Medulla oblongata (tissue), 1 donor: ENCODE measurements around the gene SRR.
A peak's percentile ranks its signal among the peaks of the same experiment; 100 is the strongest.
"Not testable (repeated sequence)": the region's sequence is repeated elsewhere in the genome, so short reads cannot be mapped to it uniquely, and the experiment has no call there.

Experiments
- DNase-seq: peaks from one replicate; pipeline ENCODE4 v3.0.0-alpha.2; 2015; ENCODE audit errors: extremely low spot score

SRR gene, protein sequence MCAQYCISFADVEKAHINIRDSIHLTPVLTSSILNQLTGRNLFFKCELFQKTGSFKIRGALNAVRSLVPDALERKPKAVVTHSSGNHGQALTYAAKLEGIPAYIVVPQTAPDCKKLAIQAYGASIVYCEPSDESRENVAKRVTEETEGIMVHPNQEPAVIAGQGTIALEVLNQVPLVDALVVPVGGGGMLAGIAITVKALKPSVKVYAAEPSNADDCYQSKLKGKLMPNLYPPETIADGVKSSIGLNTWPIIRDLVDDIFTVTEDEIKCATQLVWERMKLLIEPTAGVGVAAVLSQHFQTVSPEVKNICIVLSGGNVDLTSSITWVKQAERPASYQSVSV

DNA sequence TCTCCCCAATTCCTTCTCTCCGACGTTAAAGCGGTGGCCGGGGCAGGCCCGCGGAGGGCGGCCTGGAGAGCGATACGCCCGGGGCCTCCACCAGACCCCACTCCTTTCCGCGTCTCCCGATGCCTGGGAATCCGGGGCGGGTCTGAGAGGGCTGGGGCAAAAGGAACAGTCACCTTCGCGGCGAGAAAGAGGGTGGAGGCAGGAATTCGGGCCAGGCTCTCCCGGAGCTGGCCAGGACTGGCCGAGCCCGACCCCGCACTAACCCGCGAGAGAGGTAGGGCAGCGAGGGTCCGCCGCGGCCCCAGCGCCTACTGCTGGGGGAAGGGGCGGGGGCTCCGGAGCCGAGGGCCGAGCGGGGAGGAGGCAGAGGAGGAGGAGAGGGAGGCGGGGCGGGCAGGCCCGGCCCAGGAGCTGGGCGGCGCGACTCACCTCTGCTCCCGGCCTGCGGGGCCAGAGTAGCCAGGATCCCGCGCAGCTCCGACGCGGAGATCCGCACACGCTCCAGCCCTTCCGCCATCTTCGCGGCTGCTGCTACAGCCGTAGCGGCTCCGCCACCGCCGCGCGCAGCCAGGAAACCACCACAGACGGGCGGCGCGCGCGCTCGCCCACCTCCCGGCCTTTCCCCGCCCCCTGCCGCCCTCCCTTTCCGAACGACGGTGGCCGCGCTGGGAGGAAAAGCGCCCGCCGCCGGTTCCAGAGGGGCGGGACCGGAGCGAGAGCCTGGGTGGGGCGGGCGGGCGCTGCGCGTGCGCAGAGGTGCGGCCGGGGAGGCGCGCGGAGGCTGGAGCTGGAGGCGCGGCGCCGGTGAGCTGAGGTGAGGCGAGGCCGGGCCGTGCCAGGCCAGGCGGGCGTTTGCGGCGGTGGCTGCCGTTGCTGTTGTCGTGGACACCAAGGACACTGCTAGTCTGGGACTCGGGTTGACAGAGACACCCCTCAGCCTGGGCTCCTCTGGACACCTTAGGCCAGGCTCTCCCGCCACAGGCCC lies at the start of gene SRR, which contains the start of gene SMG6:
TSS of gene SRR (plus strand) at position 747 of the 985 bp plus-strand sequence. CDS start 11,611 bp downstream, outside the sequence.
TSS of gene SMG6 (minus strand) at position 582 of the 985 bp plus-strand sequence. CDS start at position 517, 65 bp downstream.
- DNase-seq = peak; percentile 92

DNA sequence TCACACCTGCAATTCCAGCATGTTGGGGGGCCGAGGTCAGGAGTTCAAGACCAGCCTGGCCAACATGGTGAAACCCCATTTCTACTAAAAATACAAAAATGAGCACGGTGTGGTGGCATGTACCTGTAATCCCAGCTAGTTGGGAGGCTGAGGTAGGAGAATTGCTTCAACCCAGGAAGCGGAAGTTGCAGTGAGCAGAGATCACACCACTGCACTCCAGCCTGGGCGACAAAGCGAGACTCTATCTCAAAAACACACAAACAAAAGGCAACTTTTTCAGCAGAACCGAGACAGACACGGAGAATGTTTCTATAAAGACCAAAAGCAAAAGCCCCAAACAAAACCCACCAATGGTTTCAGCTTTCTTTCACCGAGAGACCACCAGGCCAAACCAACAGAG lies 44.9 kb upstream of the SRR start:
- DNase-seq = not testable (repeated sequence)

DNA sequence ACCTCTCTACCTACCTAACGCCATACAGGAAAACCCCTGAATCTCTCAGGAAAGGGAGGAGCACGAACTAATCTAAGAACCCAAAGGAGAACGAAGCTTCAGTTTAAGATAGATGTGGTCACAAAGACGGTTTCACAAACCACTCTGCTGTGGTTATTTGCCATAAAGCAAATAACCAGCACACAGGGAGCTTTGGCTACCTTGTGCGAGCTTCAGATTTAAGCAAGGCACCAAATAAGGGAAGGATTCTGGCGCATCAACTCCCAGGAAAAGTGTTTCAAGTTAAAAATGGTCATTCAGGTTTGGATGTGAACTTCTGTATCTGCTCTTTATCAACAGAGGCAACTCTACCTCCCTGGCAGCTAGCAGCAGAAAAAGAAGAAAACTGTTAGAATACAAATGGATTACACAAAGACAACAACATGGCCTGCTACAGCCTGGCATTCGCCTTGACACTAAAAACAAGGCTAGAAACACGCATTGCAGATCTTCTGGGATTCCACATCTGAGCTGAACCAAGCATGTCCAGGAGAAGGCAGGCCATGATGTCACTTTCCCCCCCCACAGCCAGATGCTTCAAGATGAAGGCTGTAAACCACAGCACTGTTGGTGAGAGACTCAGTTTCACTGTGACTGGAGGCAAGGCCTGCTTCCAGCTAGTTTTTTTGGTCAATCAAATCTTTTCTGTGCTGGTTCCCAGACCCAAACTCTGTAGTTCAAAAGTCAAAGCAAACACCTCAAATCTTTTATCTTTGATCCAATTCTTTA lies 43.8 kb upstream of the SRR start:
- no peak for DNase-seq

DNA sequence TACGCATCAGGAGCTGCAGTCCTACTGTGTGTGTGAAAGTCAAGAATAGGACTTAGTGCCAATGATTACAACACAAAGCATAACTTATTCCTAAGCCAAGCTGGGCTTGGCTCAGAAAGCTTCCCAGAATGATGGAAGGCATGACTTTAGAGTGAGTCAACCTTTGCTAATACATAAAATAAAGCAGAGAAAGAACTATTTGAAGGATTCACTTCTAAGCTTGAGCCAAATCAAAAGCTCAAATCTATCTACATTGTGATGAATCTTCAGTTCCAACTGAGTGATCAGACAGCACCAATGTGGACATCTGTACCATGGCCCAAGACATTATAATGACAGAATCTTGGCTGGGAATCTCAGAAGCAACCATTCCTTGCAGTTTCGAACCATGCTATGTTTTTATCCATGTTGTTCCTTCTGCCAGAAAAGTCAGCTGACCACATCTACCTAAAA lies 41.6 kb upstream of the SRR start:
- DNase-seq = no peak

DNA sequence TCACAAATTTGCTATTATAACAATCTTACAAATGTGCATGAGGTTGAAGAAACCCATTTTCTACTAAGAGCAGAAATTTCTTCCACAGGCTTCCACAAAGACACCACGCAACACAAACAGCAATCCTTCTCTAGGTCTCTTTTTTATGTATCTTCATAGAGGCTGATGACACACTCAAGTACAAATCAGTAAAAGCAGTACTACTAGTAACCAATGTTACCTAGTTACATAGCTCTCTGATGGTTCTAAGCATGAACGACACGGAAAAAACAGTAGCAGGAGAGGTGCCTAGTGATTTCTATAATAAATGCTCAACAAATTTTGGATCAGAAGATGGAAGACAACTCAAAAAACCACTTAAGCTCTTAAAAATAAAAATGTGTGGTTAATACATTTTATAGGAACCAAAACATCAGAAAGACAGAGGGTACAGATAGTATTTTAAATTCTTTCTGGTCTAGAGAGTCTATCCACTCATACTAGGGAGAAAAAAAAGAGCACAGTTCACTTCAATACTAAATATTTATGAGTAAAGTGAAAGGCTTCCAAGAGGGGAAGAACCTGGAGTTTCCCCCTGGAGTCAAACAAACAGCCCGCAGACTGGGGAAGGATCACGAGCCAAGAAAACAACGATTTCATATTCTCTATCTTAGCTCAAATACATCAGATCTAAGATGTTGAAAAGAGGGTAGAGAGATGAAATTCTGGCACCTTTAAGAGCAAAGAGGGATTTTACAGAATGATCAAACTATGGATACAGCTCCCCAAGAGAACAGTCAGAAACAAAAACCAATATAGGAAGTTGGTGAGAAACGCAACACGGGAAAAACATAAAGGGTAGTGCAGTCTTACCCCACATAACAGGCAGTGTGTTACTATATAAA lies 40.3 kb upstream of the SRR start:
- DNase-seq = no peak

DNA sequence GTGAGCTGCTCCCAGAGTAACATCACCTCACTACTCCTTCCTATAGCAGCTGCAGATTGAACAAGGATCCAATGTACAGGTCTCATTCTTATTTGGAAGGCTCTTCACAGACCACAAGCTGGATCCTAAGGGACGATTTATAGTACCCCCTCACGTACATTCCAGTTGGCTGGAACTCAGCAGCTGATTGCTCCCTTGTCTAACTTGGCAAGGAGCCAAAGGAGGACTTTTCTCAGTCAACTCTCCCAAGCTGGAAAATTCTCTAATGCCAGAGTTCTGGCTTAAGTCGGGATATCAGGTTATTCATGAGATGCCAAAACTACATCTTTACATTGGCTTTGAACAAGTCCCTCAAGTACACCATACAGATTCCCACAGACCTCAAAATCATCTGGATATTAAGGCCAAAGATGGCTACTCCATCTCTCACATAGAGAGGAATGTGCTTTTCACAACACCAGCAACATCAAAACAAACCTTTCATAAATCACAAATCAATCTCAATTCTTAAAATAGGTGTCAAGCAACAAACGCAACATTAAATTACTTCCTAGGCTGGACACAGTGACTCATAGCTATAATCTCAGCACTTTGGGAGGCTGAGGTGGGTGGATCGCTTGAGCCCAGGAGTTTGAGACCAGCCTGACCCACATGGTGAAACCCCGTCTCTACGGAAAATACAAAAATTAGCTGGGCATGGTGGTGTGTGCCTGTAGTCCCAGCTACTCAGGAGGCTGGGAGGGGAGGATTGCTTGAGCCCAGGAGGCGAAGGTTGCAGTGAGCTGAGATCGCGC lies 39.5 kb upstream of the SRR start:
- no peak for DNase-seq

DNA sequence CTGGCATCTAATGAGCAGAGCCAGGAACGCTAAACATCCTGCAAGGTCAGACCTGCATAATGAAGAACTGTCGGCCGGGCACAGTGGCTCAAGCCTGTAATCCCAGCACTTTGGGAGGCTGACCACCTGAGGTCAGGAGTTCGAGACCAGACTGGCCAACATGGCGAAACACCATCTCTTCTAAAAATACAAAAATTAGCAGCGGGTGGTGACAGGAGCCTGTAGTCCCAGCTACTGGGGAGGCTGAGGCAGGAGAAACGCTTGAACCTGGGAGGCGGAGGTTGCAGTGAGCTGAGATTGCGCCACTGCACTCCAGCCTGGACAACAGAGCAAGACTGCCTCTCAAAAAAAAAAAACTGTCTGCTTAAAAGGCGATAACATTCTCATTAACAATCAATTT lies 38.6 kb upstream of the SRR start:
- not testable (repeated sequence) for DNase-seq

DNA sequence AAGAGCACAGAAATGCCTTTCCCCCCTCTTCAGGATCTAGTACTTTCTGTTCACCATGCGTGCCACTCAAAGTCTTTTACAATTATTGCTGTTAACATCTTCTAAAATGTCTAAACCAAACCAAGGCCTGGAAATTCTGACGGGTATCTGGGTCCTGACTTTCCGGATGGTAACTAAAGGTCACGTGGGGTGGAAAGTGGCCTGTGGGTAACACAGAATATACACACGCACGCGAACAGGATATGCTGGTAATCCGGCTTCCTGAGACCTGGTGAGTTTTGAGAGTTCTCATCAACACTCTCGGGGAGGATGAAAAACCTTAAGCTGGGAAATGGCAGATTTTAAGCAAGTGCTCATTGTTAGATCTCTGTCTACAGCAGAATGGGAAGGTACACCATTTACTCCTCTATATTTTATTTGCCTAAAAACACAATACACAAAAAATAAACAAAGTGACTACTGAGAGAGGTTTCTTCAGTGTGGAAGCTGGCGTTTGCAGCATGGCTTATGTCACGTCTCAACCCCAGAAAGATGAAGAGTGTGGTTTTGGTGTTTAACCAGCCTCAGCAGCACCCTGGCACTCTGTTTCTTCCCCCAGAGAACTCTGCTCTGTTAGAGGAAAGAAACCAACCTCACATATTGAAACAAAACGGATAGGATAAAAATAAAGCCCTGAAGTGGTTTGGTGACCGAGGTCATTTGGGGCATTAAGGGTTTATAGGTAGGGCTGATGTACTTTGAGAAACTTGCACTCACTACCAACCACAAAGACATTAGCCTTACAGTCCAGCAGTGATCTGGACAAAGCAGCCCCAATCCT lies 37.5 kb upstream of the SRR start:
- DNase-seq = no peak

DNA sequence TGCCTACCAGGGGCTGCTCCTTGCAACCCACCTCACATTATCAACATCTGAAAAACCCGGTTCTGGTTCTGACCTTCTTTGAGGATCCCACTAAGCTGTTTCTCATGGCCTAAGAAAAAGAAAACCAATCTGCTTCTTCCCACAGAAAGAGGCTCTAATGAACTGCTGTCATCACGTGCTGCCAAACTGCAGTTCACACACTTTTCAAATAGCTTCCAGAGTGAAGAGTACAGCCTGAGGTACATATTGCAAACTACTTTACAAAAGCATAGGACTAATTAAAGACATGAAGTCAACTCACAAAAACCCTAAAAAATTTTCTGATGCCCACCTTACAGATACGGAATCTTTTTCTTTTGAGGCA lies 36.9 kb upstream of the SRR start:
- no peak for DNase-seq

DNA sequence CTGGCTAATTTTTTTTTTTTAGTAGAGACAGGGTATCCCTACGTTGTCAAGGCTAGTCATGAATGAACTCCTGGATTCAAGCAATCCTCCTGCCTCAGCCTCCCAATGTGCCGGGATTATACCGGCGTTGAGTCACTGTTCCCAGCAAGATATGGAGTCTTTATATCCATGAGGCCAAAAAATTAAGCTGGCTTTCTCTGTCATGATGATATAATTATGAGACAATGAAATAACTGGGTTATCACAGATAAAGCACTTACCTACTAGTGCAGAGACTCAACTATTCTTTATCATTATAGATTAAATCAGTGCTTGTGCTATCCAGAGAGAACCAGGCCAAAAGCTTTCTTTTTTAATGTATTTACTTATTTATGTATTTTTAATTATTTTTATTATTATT lies 36.4 kb upstream of the SRR start:
- DNase-seq = no peak

DNA sequence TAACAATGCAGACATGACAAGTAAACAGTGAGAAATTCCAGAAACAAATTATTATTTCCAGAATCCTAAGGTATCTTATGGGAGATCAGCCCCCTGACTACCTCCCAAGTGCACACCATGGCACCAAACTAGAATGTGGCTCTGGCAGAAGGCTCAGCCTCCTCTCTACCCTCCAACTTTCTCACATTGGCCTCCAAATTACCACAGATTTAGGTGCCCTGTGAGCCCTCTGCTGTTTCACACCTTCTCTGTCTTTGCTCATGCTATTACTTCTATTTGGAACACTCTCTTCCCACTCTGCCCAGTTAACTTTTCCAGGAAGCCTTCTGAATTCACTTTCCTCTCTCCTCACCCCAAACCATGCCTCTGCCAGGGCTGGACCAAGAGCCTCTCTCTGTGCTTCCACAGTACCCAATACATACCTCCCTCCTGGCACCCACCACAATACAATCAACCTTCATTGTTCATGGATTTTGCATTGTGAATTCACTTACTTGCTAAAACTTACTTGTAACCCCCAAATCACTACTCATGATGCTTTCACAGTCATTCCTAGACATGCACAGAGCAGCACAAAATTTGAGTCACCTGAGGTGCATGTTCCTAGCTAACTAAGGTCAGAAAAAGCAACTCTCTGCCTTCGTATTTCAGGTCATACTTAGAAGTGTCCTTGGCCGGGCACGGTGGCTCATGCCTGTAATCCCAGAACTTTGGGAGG lies 31.6 kb upstream of the SRR start:
- DNase-seq = no peak

DNA sequence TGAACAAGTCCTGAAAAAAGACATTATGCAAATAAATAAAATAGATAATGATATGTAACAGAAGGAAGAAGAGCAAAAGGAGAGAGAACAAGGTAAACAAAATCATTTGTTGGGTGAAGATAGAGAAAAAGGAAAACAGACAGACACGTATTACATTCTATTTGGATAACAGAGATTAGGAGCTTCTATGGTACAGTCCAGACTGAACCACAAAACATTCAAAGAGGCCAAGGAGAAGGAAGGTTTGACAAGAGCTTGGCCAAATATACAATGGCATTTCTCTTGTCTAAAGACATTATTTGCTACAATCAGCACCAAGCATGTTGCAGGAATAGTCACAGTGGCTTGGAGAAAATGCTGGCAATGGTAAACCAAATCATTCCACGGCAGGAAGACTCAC lies 29.3 kb upstream of the SRR start:
- DNase-seq = no peak

DNA sequence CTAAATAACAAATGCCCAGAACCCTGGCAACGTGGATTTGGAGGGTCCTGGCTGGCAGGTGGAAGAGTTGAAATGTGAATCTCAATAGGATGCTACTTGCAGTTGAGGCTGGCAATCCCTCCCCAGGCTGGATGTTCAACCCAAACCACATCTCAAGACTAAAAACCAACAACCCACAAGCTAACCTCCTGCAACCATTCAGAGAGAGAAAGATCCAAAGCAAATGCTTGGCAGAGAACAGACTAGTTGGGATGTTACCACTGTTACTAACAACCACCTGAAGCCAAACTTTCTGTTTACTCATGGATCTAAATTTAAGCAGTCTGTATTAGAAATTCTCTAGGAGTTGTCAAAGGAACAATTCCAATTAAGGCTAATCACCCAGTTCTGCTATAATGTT lies 28.0 kb upstream of the SRR start:
- no peak for DNase-seq

DNA sequence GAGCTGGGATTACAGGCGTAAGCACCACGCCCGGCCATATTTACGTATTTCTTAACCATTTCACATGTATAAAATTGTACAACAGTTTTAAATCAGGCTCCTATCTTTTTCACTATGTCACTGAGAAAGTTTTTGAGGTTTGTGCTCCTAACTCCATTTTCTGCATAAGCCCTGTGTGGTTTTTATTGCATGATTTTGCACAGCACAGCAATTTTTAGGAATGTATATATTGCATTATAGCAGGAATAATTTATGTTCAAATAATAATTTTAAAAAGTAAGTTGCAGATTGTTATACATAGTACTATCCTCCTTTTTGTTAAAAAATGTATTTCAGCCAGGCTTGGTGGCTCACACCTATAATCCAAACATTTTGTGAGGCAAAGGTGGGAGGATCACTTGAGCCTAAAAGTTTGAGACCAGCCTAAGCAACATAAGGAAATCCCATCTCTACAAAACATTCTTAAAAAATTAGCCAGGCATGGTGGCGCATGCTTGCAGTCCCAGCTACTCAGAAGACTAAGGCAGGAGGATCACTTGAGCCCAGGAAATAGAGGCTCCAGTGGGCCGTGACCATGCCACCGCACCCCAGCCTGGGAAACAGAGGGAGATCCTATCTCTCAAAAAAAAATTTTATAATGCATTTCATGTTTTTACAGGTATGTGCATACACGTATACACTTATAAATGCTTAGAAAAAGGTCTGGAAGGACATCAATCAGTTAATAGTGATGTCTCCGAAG lies 26.1 kb upstream of the SRR start:
- no peak for DNase-seq

DNA sequence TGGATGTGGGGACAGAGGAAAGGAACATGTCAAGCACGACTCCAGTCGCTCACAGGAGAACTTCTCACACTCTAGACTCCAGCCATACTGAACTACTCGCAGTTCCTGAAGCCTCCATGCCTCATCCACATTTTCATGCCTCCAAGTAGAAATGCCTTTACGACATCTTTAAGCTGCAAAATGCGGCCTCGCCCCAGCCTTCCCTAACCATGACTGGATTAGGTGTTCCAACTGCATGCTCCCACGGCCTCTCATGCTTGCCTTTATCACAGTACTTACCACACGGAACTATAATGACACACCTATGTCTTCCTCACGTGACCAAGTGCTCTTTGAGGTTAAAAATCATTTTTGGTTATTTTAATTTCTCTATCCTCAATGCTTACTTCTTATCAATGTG lies 24.0 kb upstream of the SRR start:
- no peak for DNase-seq

DNA sequence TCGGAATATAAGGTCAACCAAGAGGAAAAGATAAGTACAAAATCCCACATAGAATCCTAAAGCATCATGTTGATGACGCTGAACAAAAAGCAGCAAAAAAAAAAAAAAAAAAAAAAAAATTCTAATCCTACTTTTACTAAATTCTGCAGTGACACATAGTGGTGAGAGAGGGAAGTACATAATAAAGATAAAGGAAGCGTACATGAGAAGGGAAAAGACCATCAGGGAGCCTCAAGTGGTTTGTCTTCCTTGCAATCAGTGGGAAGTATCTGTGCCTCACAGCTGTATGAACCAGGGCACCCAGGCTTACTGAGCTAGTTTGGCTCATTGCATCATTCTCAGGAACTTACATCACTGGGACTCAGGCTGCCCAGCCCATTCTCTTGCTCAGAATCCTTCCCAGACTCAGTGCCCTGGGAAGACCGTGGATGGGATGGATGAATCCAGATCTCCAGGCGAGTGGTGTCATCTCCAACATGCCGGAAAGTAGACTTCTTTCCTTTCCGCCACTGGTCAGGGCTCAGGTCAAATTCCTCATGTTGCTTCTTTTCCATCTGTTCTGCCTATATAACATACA lies 21.4 kb upstream of the SRR start:
- peak; percentile 58 for DNase-seq

DNA sequence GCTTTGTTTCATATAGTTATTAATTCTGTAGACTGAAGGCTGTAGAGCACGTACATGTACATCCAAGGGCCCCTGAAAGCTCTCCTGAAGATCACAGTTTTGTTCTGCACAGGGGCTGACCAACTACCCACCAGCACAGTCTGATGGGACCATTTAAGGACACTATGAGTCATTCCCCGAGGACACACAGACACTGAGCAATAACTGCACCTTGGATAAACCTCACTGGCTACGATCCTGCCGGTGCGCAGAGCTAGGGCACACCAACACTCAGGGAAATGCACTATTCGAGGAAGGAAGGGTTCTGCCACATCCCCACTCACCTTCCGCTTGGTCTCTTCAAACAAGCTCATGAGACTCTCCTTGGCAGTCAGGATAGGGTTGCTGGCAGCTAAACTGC lies 20.4 kb upstream of the SRR start:
- no peak for DNase-seq
